ENCODE data around the gene RMRP. TPM values are rescaled to one million over a fixed set of nuclear protein-coding genes. Genes with fewer than 3 reads are reported as not detected.

The RMRP gene
- polyA plus RNA-seq, 1 of the 3 experiments (the other 2 are of a cell fraction) = 64.9 TPM

- TF ChIP-seq GATA2 (CRISPR knock-in tag; IDR thresholded peaks at IDR 0.05) (no peak), EP300 (IDR thresholded peaks at IDR 0.05; ENCODE audit: borderline replicate concordance in 1 of 2, low read depth in 1 of 2, low read length in 1 of 2) (no peak)
These were observed 48.6 kb downstream of the RMRP start (continued) for GRCh38 chr9:35609001-35609819.

GRCh38 chr9:35608221-35608620 lies 49.6 kb downstream of the RMRP start:
- H3K27me3 ChIP-seq (ENCODE audit: insufficient read depth) = no peaks in the 10 kb centered on the region
- no peaks in the 10 kb centered on the region for H3K9me2 ChIP-seq
- 90% methylated on average over 4 of the region's 7 CpGs for WGBS (ENCODE audit: low lambda C conversion rate)
- no peak overlapping the region for H3K27ac ChIP-seq (ENCODE audit: low read depth in 2 of 2, low read length in 1 of 2)
- H3K4me1 ChIP-seq (ENCODE audit: control insufficient read depth in 1 of 2, insufficient read depth in 2 of 2, low read depth in 1 of 2, low read length in 1 of 2) = peaks cover 10 to 17% of the 10 kb centered on the region in 2 experiments; a peak in 1 of 4 replicates
- H3K9me3 ChIP-seq = no peaks in the 10 kb centered on the region
- peaks cover 7 to 23% of the 10 kb centered on the region in 2 experiments for H3K36me3 ChIP-seq (replicated peaks in 1 of 2; ENCODE audit: control insufficient read depth in 1 of 2, insufficient read depth in 2 of 2, low read length in 1 of 2)
- H4K20me1 ChIP-seq (ENCODE audit: insufficient read depth) = peaks cover 11% of the 10 kb centered on the region
- H3K4me2 ChIP-seq = no peak overlapping the region
- peaks cover 12% of the 10 kb centered on the region for H3F3A ChIP-seq (replicated peaks; ENCODE audit: insufficient read depth)
- ChIA-PET CTCF (interaction anchor here (0.8 to 2.5 kb wide), 6 partner anchors 11 to 182 kb away, joined by 3 to 7 read pairs (median 4); partner anchors contain the start of genes ARHGEF39, CCDC107 and RMRP), POLR2A (no interaction called here)
- no peak overlapping the region for H3K4me3 ChIP-seq (ENCODE audit: low read depth in 2 of 2, low read length in 1 of 2)
- TF ChIP-seq, protein P1, sequence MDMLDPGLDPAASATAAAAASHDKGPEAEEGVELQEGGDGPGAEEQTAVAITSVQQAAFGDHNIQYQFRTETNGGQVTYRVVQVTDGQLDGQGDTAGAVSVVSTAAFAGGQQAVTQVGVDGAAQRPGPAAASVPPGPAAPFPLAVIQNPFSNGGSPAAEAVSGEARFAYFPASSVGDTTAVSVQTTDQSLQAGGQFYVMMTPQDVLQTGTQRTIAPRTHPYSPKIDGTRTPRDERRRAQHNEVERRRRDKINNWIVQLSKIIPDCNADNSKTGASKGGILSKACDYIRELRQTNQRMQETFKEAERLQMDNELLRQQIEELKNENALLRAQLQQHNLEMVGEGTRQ (IDR thresholded peaks at IDR 0.05; ENCODE audit: borderline replicate concordance, low read depth, low read length) = no peak
- no peak for TF ChIP-seq CHD2 (IDR thresholded peaks at IDR 0.05; ENCODE audit: low read length, partially characterized antibody)
- TF ChIP-seq MEF2A (IDR thresholded peaks at IDR 0.05; ENCODE audit: borderline replicate concordance, low read depth) = no peak
- TF ChIP-seq POLR2AphosphoS5 (IDR thresholded peaks at IDR 0.05; ENCODE audit: low read depth, low read length) = no peak
- TF ChIP-seq RCOR1 (IDR thresholded peaks at IDR 0.05; ENCODE audit: low read length) = no peak
- no peak for TF ChIP-seq TCF12 (IDR thresholded peaks at IDR 0.05)
- no peak for TF ChIP-seq FOXJ3 (CRISPR knock-in tag; IDR thresholded peaks at IDR 0.05)
- no peak for TF ChIP-seq SIN3A (IDR thresholded peaks at IDR 0.05; ENCODE audit: borderline replicate concordance, low read depth, low read length)
- TF ChIP-seq, protein P2, sequence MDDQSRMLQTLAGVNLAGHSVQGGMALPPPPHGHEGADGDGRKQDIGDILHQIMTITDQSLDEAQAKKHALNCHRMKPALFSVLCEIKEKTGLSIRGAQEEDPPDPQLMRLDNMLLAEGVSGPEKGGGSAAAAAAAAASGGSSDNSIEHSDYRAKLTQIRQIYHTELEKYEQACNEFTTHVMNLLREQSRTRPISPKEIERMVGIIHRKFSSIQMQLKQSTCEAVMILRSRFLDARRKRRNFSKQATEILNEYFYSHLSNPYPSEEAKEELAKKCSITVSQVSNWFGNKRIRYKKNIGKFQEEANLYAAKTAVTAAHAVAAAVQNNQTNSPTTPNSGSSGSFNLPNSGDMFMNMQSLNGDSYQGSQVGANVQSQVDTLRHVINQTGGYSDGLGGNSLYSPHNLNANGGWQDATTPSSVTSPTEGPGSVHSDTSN (IDR thresholded peaks at IDR 0.05) = no peak
- TF ChIP-seq GABPA (IDR thresholded peaks at IDR 0.05; ENCODE audit: low read depth) = no peak
- TF ChIP-seq, protein P3, sequence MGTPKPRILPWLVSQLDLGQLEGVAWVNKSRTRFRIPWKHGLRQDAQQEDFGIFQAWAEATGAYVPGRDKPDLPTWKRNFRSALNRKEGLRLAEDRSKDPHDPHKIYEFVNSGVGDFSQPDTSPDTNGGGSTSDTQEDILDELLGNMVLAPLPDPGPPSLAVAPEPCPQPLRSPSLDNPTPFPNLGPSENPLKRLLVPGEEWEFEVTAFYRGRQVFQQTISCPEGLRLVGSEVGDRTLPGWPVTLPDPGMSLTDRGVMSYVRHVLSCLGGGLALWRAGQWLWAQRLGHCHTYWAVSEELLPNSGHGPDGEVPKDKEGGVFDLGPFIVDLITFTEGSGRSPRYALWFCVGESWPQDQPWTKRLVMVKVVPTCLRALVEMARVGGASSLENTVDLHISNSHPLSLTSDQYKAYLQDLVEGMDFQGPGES (IDR thresholded peaks at IDR 0.05; ENCODE audit: low read depth, low read length) = no peak
- TF ChIP-seq ELF1 (IDR thresholded peaks at IDR 0.05) = no peak
- TF ChIP-seq NFIC (IDR thresholded peaks at IDR 0.05; ENCODE audit: borderline replicate concordance) = no peak
- no peak for TF ChIP-seq MXI1 (IDR thresholded peaks at IDR 0.05; ENCODE audit: low read depth, low read length)
- no peak for TF ChIP-seq FOSL2 (IDR thresholded peaks at IDR 0.05; ENCODE audit: borderline replicate concordance, low read depth)
- TF ChIP-seq TAF1 (IDR thresholded peaks at IDR 0.05; ENCODE audit: borderline replicate concordance, low read depth, low read length) = no peak
- H3K79me2 ChIP-seq (ENCODE audit: insufficient read depth) = peaks cover 22% of the 10 kb centered on the region
- H3K9ac ChIP-seq = no peak overlapping the region
- DNase-seq = no peak
- H2AFZ ChIP-seq (ENCODE audit: low read depth) = no peak overlapping the region

Small RNA genes within 50 kb of the gene (small RNA-seq; reads per million reads assigned to genes)
- gene MIR4667 (0 to 1.8 (median 0) reads per million in 7 experiments), gene RMRP (0 reads per million in 7 experiments), gene RN7SL22P (0 reads per million in 7 experiments)

Other genes starting within 250 kb of the RMRP start
- gene RUSC2, start 167.9 kb downstream of the RMRP start, polyA plus RNA-seq (2012; rRNA removed) = 14.5 and 15.0 TPM in 2 replicates
- gene TESK1, start 52.8 kb downstream of the RMRP start, polyA plus RNA-seq (2012; rRNA removed) = 26.0 TPM in 2 replicates
- 2.5 and 2.7 TPM in 2 replicates for gene CD72, start 39.6 kb downstream of the RMRP start, polyA plus RNA-seq (2012; rRNA removed)
- gene SIT1, start 7.1 kb downstream of the RMRP start, polyA plus RNA-seq (2012; rRNA removed) = not detected in 2 replicates
- gene CCDC107, start 273 bp upstream of the RMRP start, polyA plus RNA-seq (2012; rRNA removed) = 20.9 and 22.0 TPM in 2 replicates
- gene ARHGEF39, start 7.2 kb upstream of the RMRP start, polyA plus RNA-seq (2012; rRNA removed) = 4.9 and 5.2 TPM in 2 replicates
- 0.99 and 1.4 TPM in 2 replicates for gene CA9, start 15.9 kb upstream of the RMRP start, polyA plus RNA-seq (2012; rRNA removed)
- 589 and 620 TPM in 2 replicates for gene TPM2, start 31.9 kb upstream of the RMRP start, polyA plus RNA-seq (2012; rRNA removed)
- gene TLN1, start 74.2 kb upstream of the RMRP start, polyA plus RNA-seq (2012; rRNA removed) = 91.8 and 115 TPM in 2 replicates
- 33.9 and 38.6 TPM in 2 replicates for gene CREB3, start 74.6 kb upstream of the RMRP start, polyA plus RNA-seq (2012; rRNA removed)
- 71.5 and 98.2 TPM in 2 replicates for gene GBA2, start 91.2 kb upstream of the RMRP start, polyA plus RNA-seq (2012; rRNA removed)
- 16.1 and 18.6 TPM in 2 replicates for gene RGP1, start 91.3 kb upstream of the RMRP start, polyA plus RNA-seq (2012; rRNA removed)
- gene MSMP, start 96.3 kb upstream of the RMRP start, polyA plus RNA-seq (2012; rRNA removed) = 1.2 TPM in 2 replicates
- 12.8 and 13.5 TPM in 2 replicates for gene NPR2, start 133.6 kb upstream of the RMRP start, polyA plus RNA-seq (2012; rRNA removed)
- 1.5 and 2.8 TPM in 2 replicates for gene SPAG8, start 154.2 kb upstream of the RMRP start, polyA plus RNA-seq (2012; rRNA removed)
- 39.9 and 57.2 TPM in 2 replicates for gene HINT2, start 157.0 kb upstream of the RMRP start, polyA plus RNA-seq (2012; rRNA removed)
- not detected in 2 replicates for gene FAM221B, start 170.7 kb upstream of the RMRP start, polyA plus RNA-seq (2012; rRNA removed)
- 5.3 and 5.8 TPM in 2 replicates for gene TMEM8B, start 171.2 kb upstream of the RMRP start, polyA plus RNA-seq (2012; rRNA removed)
- gene OR13J1, start 212.4 kb upstream of the RMRP start, polyA plus RNA-seq (2012; rRNA removed) = not detected in 2 replicates
- gene HRCT1, start 248.2 kb upstream of the RMRP start, polyA plus RNA-seq (2012; rRNA removed) = 2.0 and 3.0 TPM in 2 replicates